HG03571 (cell line): ENCODE data around the gene APBA1.
"Not testable (repeated sequence)": the region's sequence is repeated elsewhere in the genome, so short reads cannot be mapped to it uniquely, and the experiment has no call there.

ENCODE experiments used
- ATAC-seq: cut with Tn5 transposase; IDR thresholded peaks from one replicate; pipeline ENCODE4 v1.9.1; 2021; ENCODE audit not compliant: unreplicated experiment

Gene APBA1

GRCh38 chr9:69609156-69609555 lies 63.0 kb downstream of the APBA1 start:
- ATAC-seq: no peak

GRCh38 chr9:69606089-69606488 lies 66.1 kb downstream of the APBA1 start:
- ATAC-seq: no peak

- no peak for ATAC-seq
Measured at GRCh38 chr9:69605406-69605805, 66.8 kb downstream of the APBA1 start.

GRCh38 chr9:69604568-69605219 lies 67.5 kb downstream of the APBA1 start:
- ATAC-seq: no peak

- no peak for ATAC-seq
Measured at GRCh38 chr9:69603656-69604055, 68.5 kb downstream of the APBA1 start.

GRCh38 chr9:69602773-69603172 lies 69.4 kb downstream of the APBA1 start:
- ATAC-seq: no peak

- ATAC-seq: no peak
Measured at GRCh38 chr9:69601698-69602097, 70.5 kb downstream of the APBA1 start.

GRCh38 chr9:69600314-69601047 lies 71.7 kb downstream of the APBA1 start:
- no peak for ATAC-seq

GRCh38 chr9:69599232-69599971 lies 72.8 kb downstream of the APBA1 start:
- no peak for ATAC-seq

- ATAC-seq: not testable (repeated sequence)
Measured at GRCh38 chr9:69596906-69597305, 75.3 kb downstream of the APBA1 start.

- ATAC-seq: no peak
Measured at GRCh38 chr9:69594180-69594579, 78.0 kb downstream of the APBA1 start.

- ATAC-seq: no peak
Measured at GRCh38 chr9:69593756-69594155, 78.4 kb downstream of the APBA1 start.

- no peak for ATAC-seq
Measured at GRCh38 chr9:69593301-69593700, 78.9 kb downstream of the APBA1 start.

- no peak for ATAC-seq
Measured at GRCh38 chr9:69590266-69590665, 81.9 kb downstream of the APBA1 start.

- no peak for ATAC-seq
Measured at GRCh38 chr9:69589156-69589555, 83.0 kb downstream of the APBA1 start.

GRCh38 chr9:69585571-69585970 lies 86.6 kb downstream of the APBA1 start:
- ATAC-seq: no peak

GRCh38 chr9:69584759-69585158 lies 87.4 kb downstream of the APBA1 start:
- ATAC-seq: no peak

- no peak for ATAC-seq
Measured at GRCh38 chr9:69583645-69584234, 88.4 kb downstream of the APBA1 start.

GRCh38 chr9:69582544-69583297 lies 89.5 kb downstream of the APBA1 start:
- ATAC-seq: no peak

GRCh38 chr9:69582018-69582417 lies 90.2 kb downstream of the APBA1 start:
- no peak for ATAC-seq
